IMR-90 (cell line): ENCODE measurements around the gene AADAC.

Experiments
- CEBPB ChIP-seq: IDR thresholded peaks from 2 replicates; pipeline ENCODE4 v1.6.1; 2012; ENCODE audit warnings: low read depth, low read length, improper control_type of control experiment
- MAFK ChIP-seq: IDR thresholded peaks from 2 replicates; pipeline ENCODE4 v1.6.1; 2012; ENCODE audit warnings: low read depth, low read length, improper control_type of control experiment
- MAZ ChIP-seq: IDR thresholded peaks from 2 replicates; pipeline ENCODE4 v1.6.1; 2012; ENCODE audit warnings: low read depth, mild to moderate bottlenecking, low read length, improper control_type of control experiment, moderate library complexity, borderline replicate concordance
- MXI1 ChIP-seq: IDR thresholded peaks from 2 replicates; pipeline ENCODE4 v1.6.1; 2012; ENCODE audit warnings: low read depth, mild to moderate bottlenecking, low read length, moderate library complexity, borderline replicate concordance
- POLR2A ChIP-seq: IDR thresholded peaks from 2 replicates; pipeline ENCODE4 v1.6.1; 2012; ENCODE audit warnings: mild to moderate bottlenecking, low read depth, low read length
- RAD21 ChIP-seq: IDR thresholded peaks from 2 replicates; pipeline ENCODE4 v1.6.1; 2012; ENCODE audit warnings: low read length, improper control_type of control experiment
- RCOR1 ChIP-seq: IDR thresholded peaks from 2 replicates; pipeline ENCODE4 v1.6.1; 2012; ENCODE audit warnings: mild to moderate bottlenecking, low read length, improper control_type of control experiment; ENCODE audit not compliant: insufficient replicate concordance
- SMC3 ChIP-seq: fragments of 150-350 bp; IDR thresholded peaks from 2 replicates; pipeline ENCODE4 v1.6.1; 2016; ENCODE audit warnings: low read depth, mild to moderate bottlenecking, antibody characterized with exemption, low read length, moderate library complexity
- TF ChIP-seq, protein P1 (sequence below): conservative IDR thresholded peaks from 2 replicates; pipeline ENCODE4 v1.5.1; 2012; ENCODE audit warnings: mild to moderate bottlenecking, low read depth, low read length, improper control_type of control experiment
- TF ChIP-seq, protein P2 (sequence below): fragments of 150-350 bp; IDR thresholded peaks from 2 replicates; pipeline ENCODE4 v1.6.1; 2017; ENCODE audit warnings: mild to moderate bottlenecking, antibody characterized with exemption, low read length, low read depth

GRCh38 chr3:151774235-151774634 lies 39.7 kb upstream of the AADAC start:
- TF ChIP-seq, protein P1, sequence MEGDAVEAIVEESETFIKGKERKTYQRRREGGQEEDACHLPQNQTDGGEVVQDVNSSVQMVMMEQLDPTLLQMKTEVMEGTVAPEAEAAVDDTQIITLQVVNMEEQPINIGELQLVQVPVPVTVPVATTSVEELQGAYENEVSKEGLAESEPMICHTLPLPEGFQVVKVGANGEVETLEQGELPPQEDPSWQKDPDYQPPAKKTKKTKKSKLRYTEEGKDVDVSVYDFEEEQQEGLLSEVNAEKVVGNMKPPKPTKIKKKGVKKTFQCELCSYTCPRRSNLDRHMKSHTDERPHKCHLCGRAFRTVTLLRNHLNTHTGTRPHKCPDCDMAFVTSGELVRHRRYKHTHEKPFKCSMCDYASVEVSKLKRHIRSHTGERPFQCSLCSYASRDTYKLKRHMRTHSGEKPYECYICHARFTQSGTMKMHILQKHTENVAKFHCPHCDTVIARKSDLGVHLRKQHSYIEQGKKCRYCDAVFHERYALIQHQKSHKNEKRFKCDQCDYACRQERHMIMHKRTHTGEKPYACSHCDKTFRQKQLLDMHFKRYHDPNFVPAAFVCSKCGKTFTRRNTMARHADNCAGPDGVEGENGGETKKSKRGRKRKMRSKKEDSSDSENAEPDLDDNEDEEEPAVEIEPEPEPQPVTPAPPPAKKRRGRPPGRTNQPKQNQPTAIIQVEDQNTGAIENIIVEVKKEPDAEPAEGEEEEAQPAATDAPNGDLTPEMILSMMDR, result no peak
- no peak for TF ChIP-seq RCOR1
- TF ChIP-seq POLR2A, result no peak
- TF ChIP-seq, protein P2, sequence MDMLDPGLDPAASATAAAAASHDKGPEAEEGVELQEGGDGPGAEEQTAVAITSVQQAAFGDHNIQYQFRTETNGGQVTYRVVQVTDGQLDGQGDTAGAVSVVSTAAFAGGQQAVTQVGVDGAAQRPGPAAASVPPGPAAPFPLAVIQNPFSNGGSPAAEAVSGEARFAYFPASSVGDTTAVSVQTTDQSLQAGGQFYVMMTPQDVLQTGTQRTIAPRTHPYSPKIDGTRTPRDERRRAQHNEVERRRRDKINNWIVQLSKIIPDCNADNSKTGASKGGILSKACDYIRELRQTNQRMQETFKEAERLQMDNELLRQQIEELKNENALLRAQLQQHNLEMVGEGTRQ, result no peak
- TF ChIP-seq CEBPB, result no peak
- TF ChIP-seq MAFK, result no peak
- no peak for TF ChIP-seq MXI1
- TF ChIP-seq SMC3, result no peak
- TF ChIP-seq MAZ, result no peak
- no peak for TF ChIP-seq RAD21
